NOMO-1 treated with DMSO at 0.1 percent for 48 hours (cell line): Measurements from ENCODE around the gene ACAP2.
"Not testable (repeated sequence)": the region's sequence is repeated elsewhere in the genome, so short reads cannot be mapped to it uniquely, and the experiment has no call there.

Source experiments
- DNase-seq: peaks from one replicate; lab custom pipeline; 2025; ENCODE audit not compliant: unreplicated experiment; lab: John Stamatoyannopoulos, UW

Gene ACAP2

GRCh38 chr3:195445885-195446284 is 3.1 kb upstream of the ACAP2 start:
- DNase-seq = no peak

DNA sequence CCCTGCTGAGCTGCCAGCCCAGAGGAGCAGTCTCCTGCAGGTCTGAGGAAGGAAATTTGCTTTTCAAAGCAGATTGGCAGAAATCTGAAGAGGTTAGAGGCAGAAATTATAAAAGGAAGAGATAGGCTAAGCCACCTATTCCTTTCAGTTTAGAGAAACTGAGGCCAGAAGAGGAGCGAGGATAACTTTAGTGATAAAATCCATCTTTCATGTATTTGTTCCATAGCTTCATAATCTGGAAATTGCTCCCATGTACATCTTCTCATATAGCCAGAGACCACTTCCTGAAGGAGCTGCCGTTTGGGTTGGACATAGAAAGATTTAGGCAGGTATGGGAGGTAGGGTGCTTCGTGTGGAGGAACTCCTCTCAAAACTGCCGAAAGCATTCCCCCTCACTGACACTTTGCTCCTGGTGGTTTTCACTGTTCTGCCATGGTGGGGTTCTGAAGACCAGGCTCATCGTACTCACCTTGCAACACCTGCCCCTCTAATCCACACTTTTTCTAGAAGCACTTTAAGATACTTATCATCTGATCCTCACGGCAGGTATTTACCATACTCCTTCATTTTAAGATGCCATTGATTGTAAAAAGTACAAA is 670 bp upstream of the ACAP2 start:
- no peak for DNase-seq

- DNase-seq = peak; percentile 87
These were observed 738 bp downstream of the ACAP2 start for GRCh38 chr3:195441992-195442572.

DNA sequence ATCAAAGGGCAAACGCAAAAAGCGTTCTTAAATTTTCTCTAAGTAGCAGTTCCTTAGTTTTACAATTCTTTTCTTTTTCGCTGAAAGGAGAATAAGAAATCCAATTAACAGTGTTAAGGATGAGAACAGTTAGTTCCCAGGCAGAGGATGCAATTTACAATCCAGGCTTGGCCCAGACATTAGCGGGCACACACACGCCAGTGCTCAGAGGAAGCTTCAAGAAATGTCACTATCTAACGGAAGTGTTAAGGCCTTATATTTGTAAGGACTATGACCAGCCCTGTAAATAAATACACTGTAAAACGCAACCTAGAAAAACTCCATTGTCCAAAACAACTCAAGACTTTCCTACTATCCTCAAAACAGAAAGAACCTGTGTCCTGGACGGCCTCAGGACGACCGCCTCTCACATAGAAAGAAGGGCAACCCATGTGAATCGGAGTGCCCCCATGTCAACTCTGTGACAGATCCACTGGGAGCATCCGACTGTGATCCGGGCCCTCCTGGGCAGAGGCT is 1.3 kb downstream of the ACAP2 start:
- DNase-seq = peak; percentile 40

GRCh38 chr3:195441051-195441450 is 1.8 kb downstream of the ACAP2 start:
- no peak for DNase-seq

GRCh38 chr3:195440379-195440778 is 2.4 kb downstream of the ACAP2 start:
- DNase-seq = no peak

- no peak for DNase-seq
These were observed 4.4 kb downstream of the ACAP2 start for GRCh38 chr3:195438371-195438770.

- DNase-seq = no peak
These were observed 17.0 kb downstream of the ACAP2 start for GRCh38 chr3:195425849-195426248.

- DNase-seq = no peak
These were observed 19.0 kb downstream of the ACAP2 start for GRCh38 chr3:195423818-195424217.

DNA sequence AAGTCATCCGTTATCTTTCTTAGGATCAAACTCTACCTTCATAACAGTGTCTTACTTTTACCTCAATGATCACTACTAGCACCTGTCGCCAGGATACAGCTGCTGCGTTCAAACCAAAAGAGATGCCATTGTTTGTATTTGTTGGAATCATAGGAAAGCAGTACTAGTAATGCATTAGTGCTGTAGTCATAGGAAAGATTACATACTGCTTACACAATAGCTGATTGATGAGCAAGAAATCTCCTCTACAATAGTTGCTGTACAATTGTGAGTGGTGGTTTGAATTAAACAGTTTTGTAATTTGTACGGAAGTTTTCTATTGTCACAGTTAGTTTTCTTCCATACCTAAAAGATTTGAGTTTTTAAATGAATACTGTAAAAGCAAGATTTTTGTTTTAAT is 21.4 kb downstream of the ACAP2 start:
- no peak for DNase-seq

- DNase-seq = no peak
These were observed 26.0 kb downstream of the ACAP2 start for GRCh38 chr3:195416795-195417194.

DNA sequence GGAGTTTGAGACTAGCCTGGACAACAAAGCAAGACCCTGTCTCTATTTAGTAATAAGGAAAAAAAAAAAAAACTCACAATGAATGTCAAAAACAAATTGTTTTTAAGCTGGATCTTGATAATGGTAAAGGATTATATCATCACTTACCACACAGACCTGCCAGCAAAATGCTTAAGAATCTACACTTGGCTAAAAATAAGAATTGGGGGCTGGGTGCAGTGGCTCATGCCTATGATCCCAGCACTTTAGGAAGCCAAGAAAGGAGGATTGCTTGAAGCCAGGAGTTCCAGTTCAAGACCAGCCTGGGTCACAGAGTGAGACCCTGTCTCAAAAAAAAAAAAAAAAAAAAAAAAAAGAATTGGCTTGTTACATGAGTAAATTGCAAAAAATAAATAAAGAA is 31.0 kb downstream of the ACAP2 start:
- no peak for DNase-seq

- no peak for DNase-seq
These were observed 32.3 kb downstream of the ACAP2 start for GRCh38 chr3:195410546-195410945.

DNA sequence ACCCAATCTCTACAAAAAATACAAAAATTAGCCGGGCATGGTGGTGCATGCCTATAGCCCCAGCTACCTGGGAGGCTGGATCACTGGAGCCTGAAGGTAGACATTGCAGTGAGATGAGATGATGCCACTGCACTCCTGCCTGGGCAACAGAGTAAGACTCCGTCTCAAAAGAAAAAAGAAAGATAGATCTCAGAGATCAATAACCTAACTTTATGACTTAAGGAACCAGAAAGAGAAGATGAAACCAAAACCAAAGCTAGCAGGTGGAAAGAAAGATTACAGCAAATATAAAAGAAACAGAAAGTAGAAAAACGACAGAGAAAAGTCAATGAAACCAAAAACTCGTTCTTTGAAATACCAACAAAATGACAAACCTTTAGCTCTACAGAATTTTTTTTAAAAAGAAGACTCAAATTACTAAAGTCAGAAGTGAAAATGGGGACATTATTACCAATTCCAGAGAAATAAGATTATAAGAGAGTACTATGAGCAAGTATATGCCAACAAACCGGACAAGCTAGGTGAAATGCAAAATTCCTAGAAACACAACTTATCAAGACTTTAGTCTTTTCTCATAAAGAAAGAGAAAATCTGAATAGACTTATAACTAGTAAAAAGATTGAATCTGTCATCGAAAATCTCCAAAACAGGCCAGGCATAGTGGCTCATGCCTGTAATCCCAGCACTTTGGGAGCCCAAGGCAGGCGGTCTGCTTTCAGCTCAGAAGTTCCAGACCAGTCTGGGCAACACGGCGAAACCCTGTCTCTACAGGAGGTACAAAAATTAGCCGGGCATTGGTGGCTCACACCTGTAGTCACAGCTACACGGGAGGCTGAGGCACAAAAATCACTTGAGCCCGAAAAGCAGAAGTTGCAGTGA is 35.0 kb downstream of the ACAP2 start:
- no peak for DNase-seq

- no peak for DNase-seq
These were observed 37.2 kb downstream of the ACAP2 start for GRCh38 chr3:195405651-195406050.

- no peak for DNase-seq
These were observed 38.9 kb downstream of the ACAP2 start for GRCh38 chr3:195403841-195404408.

- DNase-seq = no peak
These were observed 39.6 kb downstream of the ACAP2 start for GRCh38 chr3:195403244-195403643.

DNA sequence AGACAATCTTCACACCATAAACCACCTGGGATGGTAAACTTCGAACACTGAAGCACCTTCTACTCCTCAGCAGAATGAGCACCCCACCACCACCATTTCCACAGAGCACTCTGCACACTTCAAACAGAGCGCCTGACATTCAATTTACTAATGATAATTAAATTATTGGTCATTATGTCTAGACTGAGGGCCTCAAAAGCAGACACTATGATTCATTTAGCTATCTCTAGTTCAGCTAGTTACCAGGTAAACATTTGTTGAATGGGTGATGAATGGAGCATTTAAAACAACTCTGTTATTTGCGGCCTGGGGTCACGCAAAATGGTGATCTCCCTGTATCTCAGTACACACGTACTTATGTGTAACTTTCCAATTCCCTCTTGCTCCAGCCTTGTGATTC is 40.9 kb downstream of the ACAP2 start:
- no peak for DNase-seq

- not testable (repeated sequence) for DNase-seq
These were observed 44.4 kb downstream of the ACAP2 start for GRCh38 chr3:195398460-195398859.

DNA sequence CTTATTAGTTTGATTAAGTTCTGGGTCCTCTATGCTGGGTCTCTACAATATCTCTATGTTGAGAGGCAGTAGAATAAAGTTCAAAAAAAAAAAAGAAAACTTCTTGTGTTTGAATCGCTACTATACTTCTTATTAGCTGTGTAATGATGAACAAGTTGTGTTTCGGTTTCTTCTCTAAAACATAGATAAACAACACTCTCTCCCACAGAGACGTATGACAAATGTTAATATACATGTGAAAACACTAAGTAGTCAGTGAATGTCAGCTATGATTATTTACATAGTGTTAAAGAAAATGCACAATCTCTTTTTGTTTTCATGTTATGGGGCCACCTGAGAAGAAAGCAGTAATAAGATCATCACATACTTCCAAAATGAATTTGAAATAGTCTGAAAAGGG is 45.3 kb downstream of the ACAP2 start:
- DNase-seq = no peak

GRCh38 chr3:195395208-195395816 is 47.5 kb downstream of the ACAP2 start:
- no peak for DNase-seq
